KMS-11 (cell line): Measurements from ENCODE around the gene MNAT1.

Source experiments
- H2AFZ ChIP-seq: fragments of 200-600 bp; sonication (generic); 2 replicates; pipeline ENCODE4 v1.6.1; 2016; ENCODE audit warnings: antibody characterized with exemption, mixed run types, low read depth
- H3K27ac ChIP-seq: fragments of 200-600 bp; sonication (generic); 2 replicates; pipeline ENCODE4 v1.6.1; 2016; ENCODE audit warnings: mild to moderate bottlenecking, mixed run types
- H3K27me3 ChIP-seq: fragments of 200-600 bp; sonication (generic); 2 replicates; pipeline ENCODE4 v1.6.1; 2017; ENCODE audit warnings: mild to moderate bottlenecking, low read depth, mixed run types, moderate library complexity; ENCODE audit not compliant: insufficient read depth
- H3K36me3 ChIP-seq: fragments of 200-600 bp; sonication (generic); 2 replicates; pipeline ENCODE4 v1.6.1; 2017; ENCODE audit warnings: mild to moderate bottlenecking, mixed run types; ENCODE audit not compliant: insufficient read depth
- H3K4me1 ChIP-seq: fragments of 200-600 bp; sonication (generic); 2 replicates; pipeline ENCODE4 v1.6.1; 2016; ENCODE audit warnings: mild to moderate bottlenecking, low read depth, mixed run types; ENCODE audit not compliant: poor library complexity, severe bottlenecking
- H3K4me2 ChIP-seq: fragments of 200-600 bp; sonication (generic); 2 replicates; pipeline ENCODE4 v1.7.0; 2016; ENCODE audit warnings: mild to moderate bottlenecking, mixed run types
- H3K4me3 ChIP-seq: fragments of 200-600 bp; sonication (generic); IDR thresholded peaks from 2 replicates; pipeline ENCODE4 v1.6.1; 2017; ENCODE audit warnings: low read depth, low read length, mixed read lengths; ENCODE audit not compliant: insufficient read depth
- H3K79me2 ChIP-seq: fragments of 200-600 bp; sonication (generic); 2 replicates; pipeline ENCODE4 v1.6.1; 2016; ENCODE audit warnings: low read depth, mixed run types; ENCODE audit not compliant: insufficient read depth
- H3K9ac ChIP-seq: fragments of 200-600 bp; sonication (generic); 2 replicates; pipeline ENCODE4 v1.6.1; 2016; ENCODE audit warnings: mild to moderate bottlenecking, mixed run types
- H4K20me1 ChIP-seq: fragments of 200-600 bp; sonication (generic); 2 replicates; pipeline ENCODE4 v1.6.1; 2016; ENCODE audit warnings: mild to moderate bottlenecking, mixed run types; ENCODE audit not compliant: insufficient read depth
- CTCF ChIP-seq: fragments of 200-600 bp; sonication (generic); conservative IDR thresholded peaks from 2 replicates; pipeline ENCODE4 v1.6.1; 2017; ENCODE audit warnings: low read depth, mild to moderate bottlenecking, antibody characterized with exemption, low read length, moderate library complexity, mixed read lengths

MNAT1 gene

GRCh38 chr14:60700598-60700997, 34.0 kb upstream of the MNAT1 start:
- H3K9ac ChIP-seq = no peak overlapping the region
- H3K27ac ChIP-seq = no peak overlapping the region
- TF ChIP-seq CTCF = no peak

GRCh38 chr14:60705100-60705499, 29.5 kb upstream of the MNAT1 start:
- Histone ChIP-seq H3K4me1 (no peaks in the 10 kb centered on the region), H3K9ac (no peak overlapping the region), H3K4me3 (no peak overlapping the region), H4K20me1 (no peaks in the 10 kb centered on the region), H3K27me3 (no peaks in the 10 kb centered on the region), H3K36me3 (no peaks in the 10 kb centered on the region), H3K27ac (no peak overlapping the region), H2AFZ (no peak overlapping the region), H3K4me2 (no peak overlapping the region), H3K79me2 (no peaks in the 10 kb centered on the region)
- TF ChIP-seq CTCF = no peak

More at GRCh38 chr14:60700598-60700997, 34.0 kb upstream of the MNAT1 start:
- no peaks in the 10 kb centered on the region for H3K4me1 ChIP-seq
- no peak overlapping the region for H3K4me3 ChIP-seq
- no peaks in the 10 kb centered on the region for H3K79me2 ChIP-seq
- H3K4me2 ChIP-seq = no peak overlapping the region
- no peaks in the 10 kb centered on the region for H4K20me1 ChIP-seq
- H3K27me3 ChIP-seq = no peaks in the 10 kb centered on the region
- H2AFZ ChIP-seq = no peak overlapping the region
- no peaks in the 10 kb centered on the region for H3K36me3 ChIP-seq

GRCh38 chr14:60707858-60708257, 26.7 kb upstream of the MNAT1 start:
- H3K79me2 ChIP-seq = no peaks in the 10 kb centered on the region
- H3K27me3 ChIP-seq = no peaks in the 10 kb centered on the region
- H3K4me3 ChIP-seq = no peak overlapping the region
- no peaks in the 10 kb centered on the region for H3K36me3 ChIP-seq
- TF ChIP-seq CTCF = no peak
- H3K4me1 ChIP-seq = no peaks in the 10 kb centered on the region
- no peaks in the 10 kb centered on the region for H4K20me1 ChIP-seq
- no peak overlapping the region for H3K4me2 ChIP-seq
- H3K9ac ChIP-seq = no peak overlapping the region
- H2AFZ ChIP-seq = no peak overlapping the region
- no peak overlapping the region for H3K27ac ChIP-seq

GRCh38 chr14:60710494-60710893, 24.1 kb upstream of the MNAT1 start:
- H3K79me2 ChIP-seq = no peaks in the 10 kb centered on the region
- no peak overlapping the region for H3K9ac ChIP-seq
- no peaks in the 10 kb centered on the region for H3K36me3 ChIP-seq
- no peaks in the 10 kb centered on the region for H3K27me3 ChIP-seq
- no peak overlapping the region for H2AFZ ChIP-seq
- no peak overlapping the region for H3K4me3 ChIP-seq
- H3K4me2 ChIP-seq = no peak overlapping the region
- TF ChIP-seq CTCF = no peak
- H3K4me1 ChIP-seq = no peaks in the 10 kb centered on the region
- H3K27ac ChIP-seq = no peak overlapping the region
- no peaks in the 10 kb centered on the region for H4K20me1 ChIP-seq

GRCh38 chr14:60713513-60713912, 21.0 kb upstream of the MNAT1 start:
- no peaks in the 10 kb centered on the region for H3K36me3 ChIP-seq
- no peak overlapping the region for H3K4me2 ChIP-seq
- H2AFZ ChIP-seq = no peak overlapping the region
- no peak overlapping the region for H3K9ac ChIP-seq
- H3K27ac ChIP-seq = no peak overlapping the region
- no peaks in the 10 kb centered on the region for H4K20me1 ChIP-seq
- H3K4me3 ChIP-seq = no peak overlapping the region
- TF ChIP-seq CTCF = no peak
- H3K4me1 ChIP-seq = no peaks in the 10 kb centered on the region
- H3K27me3 ChIP-seq = no peaks in the 10 kb centered on the region
- H3K79me2 ChIP-seq = no peaks in the 10 kb centered on the region
